ENCODE results near the gene TIGIT. TPM values are rescaled to one million over a fixed set of nuclear protein-coding genes. Genes with fewer than 3 reads are reported as not detected.
"Not testable (repeated sequence)": the region's sequence is repeated elsewhere in the genome, so short reads cannot be mapped to it uniquely, and the experiment has no call there.

Gene TIGIT
- total RNA-seq (10 to 100 TPM; 11.6 to 13.3 TPM), total RNA-seq (36.3 to 146 reads per million in 2 donors)

GRCh38 chr3:114293838-114294535 is at the start of gene TIGIT:
Gene TIGIT (plus strand): TSS chr3:114294028. CDS start chr3:114294062, 34 bp downstream.
- peaks cover 3% of the 10 kb centered on the region for H3K36me3 Mint-ChIP-seq (ENCODE audit: low read depth)

GRCh38 chr3:114252954-114253353 is 40.9 kb upstream of the TIGIT start:
- H3K9me3 ChIP-seq (ENCODE audit: control insufficient read depth, low read length, poor library complexity, severe bottlenecking): no peaks in the 10 kb centered on the region
- peak overlapping the region; percentile 16 for H3K27ac Mint-ChIP-seq
- peaks cover 9% of the 10 kb centered on the region for H3K4me1 Mint-ChIP-seq
- ATAC-seq (no peak), DNase-seq (no peak)
- no peaks in the 10 kb centered on the region for H3K27me3 Mint-ChIP-seq
- no peaks in the 10 kb centered on the region for H3K36me3 Mint-ChIP-seq (ENCODE audit: low read depth)
- no peak overlapping the region for H3K4me3 Mint-ChIP-seq

More at GRCh38 chr3:114293838-114294535, at the start of gene TIGIT:
- Mint-ChIP-seq H3K27ac (peak within 1 kb of the TSS; percentile 94), H3K4me1 (peaks cover 29% of the 10 kb centered on the region), H3K4me3 (peak within 1 kb of the TSS; percentile 82), H3K27me3 (no peaks in the 10 kb centered on the region)
- no peak for ATAC-seq
- DNase-seq: no peak
- no peaks in the 10 kb centered on the region for H3K9me3 ChIP-seq (ENCODE audit: control insufficient read depth, low read length, poor library complexity, severe bottlenecking)

GRCh38 chr3:114253505-114253904 is 40.3 kb upstream of the TIGIT start:
- Mint-ChIP-seq H3K4me3 (no peak overlapping the region), H3K4me1 (peaks cover 9% of the 10 kb centered on the region), H3K27me3 (no peaks in the 10 kb centered on the region), H3K27ac (peak overlapping the region; percentile 16), H3K36me3 (ENCODE audit: low read depth) (no peaks in the 10 kb centered on the region)
- ATAC-seq (no peak), DNase-seq (no peak)
- H3K9me3 ChIP-seq (ENCODE audit: control insufficient read depth, low read length, poor library complexity, severe bottlenecking): no peaks in the 10 kb centered on the region

GRCh38 chr3:114259566-114259965 is 34.3 kb upstream of the TIGIT start:
- Mint-ChIP-seq H3K4me3 (no peak overlapping the region), H3K27me3 (no peaks in the 10 kb centered on the region), H3K4me1 (peaks cover 2% of the 10 kb centered on the region), H3K36me3 (ENCODE audit: low read depth) (no peaks in the 10 kb centered on the region), H3K27ac (no peak overlapping the region)
- ATAC-seq (no peak), DNase-seq (no peak)
- H3K9me3 ChIP-seq (ENCODE audit: control insufficient read depth, low read length, poor library complexity, severe bottlenecking): no peaks in the 10 kb centered on the region

GRCh38 chr3:114260152-114260551 is 33.7 kb upstream of the TIGIT start:
- no peak for ATAC-seq
- Mint-ChIP-seq H3K27me3 (no peaks in the 10 kb centered on the region), H3K36me3 (ENCODE audit: low read depth) (no peaks in the 10 kb centered on the region), H3K4me3 (no peak overlapping the region), H3K4me1 (peaks cover 2% of the 10 kb centered on the region), H3K27ac (no peak overlapping the region)
- no peaks in the 10 kb centered on the region for H3K9me3 ChIP-seq (ENCODE audit: control insufficient read depth, low read length, poor library complexity, severe bottlenecking)
- DNase-seq: no peak

GRCh38 chr3:114270019-114270418 is 23.8 kb upstream of the TIGIT start:
- H3K27ac Mint-ChIP-seq: no peak overlapping the region
- H3K36me3 Mint-ChIP-seq (ENCODE audit: low read depth): no peaks in the 10 kb centered on the region

GRCh38 chr3:114272271-114272670 is 21.6 kb upstream of the TIGIT start:
- no peak overlapping the region for H3K4me3 Mint-ChIP-seq
- H3K27me3 Mint-ChIP-seq: no peaks in the 10 kb centered on the region
- H3K4me1 Mint-ChIP-seq: no peaks in the 10 kb centered on the region
- DNase-seq: no peak
- ATAC-seq: no peak
- H3K27ac Mint-ChIP-seq: no peak overlapping the region
- H3K9me3 ChIP-seq (ENCODE audit: control insufficient read depth, low read length, poor library complexity, severe bottlenecking): no peaks in the 10 kb centered on the region
- no peaks in the 10 kb centered on the region for H3K36me3 Mint-ChIP-seq (ENCODE audit: low read depth)

More at GRCh38 chr3:114270019-114270418, 23.8 kb upstream of the TIGIT start:
- no peak overlapping the region for H3K4me3 Mint-ChIP-seq
- no peak for ATAC-seq
- no peaks in the 10 kb centered on the region for H3K4me1 Mint-ChIP-seq
- no peak for DNase-seq
- H3K9me3 ChIP-seq (ENCODE audit: control insufficient read depth, low read length, poor library complexity, severe bottlenecking): no peaks in the 10 kb centered on the region
- H3K27me3 Mint-ChIP-seq: no peaks in the 10 kb centered on the region

- Mint-ChIP-seq H3K27ac (no peak overlapping the region), H3K27me3 (no peaks in the 10 kb centered on the region), H3K4me3 (no peak overlapping the region), H3K36me3 (ENCODE audit: low read depth) (no peaks in the 10 kb centered on the region), H3K4me1 (no peaks in the 10 kb centered on the region)
- H3K9me3 ChIP-seq (ENCODE audit: control insufficient read depth, low read length, poor library complexity, severe bottlenecking): no peaks in the 10 kb centered on the region
- ATAC-seq (no peak), DNase-seq (no peak)
These were observed 18.9 kb upstream of the TIGIT start for GRCh38 chr3:114274929-114275328.

GRCh38 chr3:114276856-114277255 is 17.0 kb upstream of the TIGIT start:
- H3K36me3 Mint-ChIP-seq (ENCODE audit: low read depth); H3K27me3 Mint-ChIP-seq; H3K27ac Mint-ChIP-seq; DNase-seq; H3K9me3 ChIP-seq (ENCODE audit: control insufficient read depth, low read length, poor library complexity, severe bottlenecking); H3K4me1 Mint-ChIP-seq; H3K4me3 Mint-ChIP-seq; ATAC-seq: not testable (repeated sequence)

GRCh38 chr3:114284644-114285043 is 9.2 kb upstream of the TIGIT start:
- no peaks in the 10 kb centered on the region for H3K27me3 Mint-ChIP-seq
- ATAC-seq: no peak
- H3K4me3 Mint-ChIP-seq: no peak overlapping the region
- peak overlapping the region; percentile 94 for H3K27ac Mint-ChIP-seq
- DNase-seq: no peak
- H3K9me3 ChIP-seq (ENCODE audit: control insufficient read depth, low read length, poor library complexity, severe bottlenecking): no peaks in the 10 kb centered on the region
- H3K36me3 Mint-ChIP-seq (ENCODE audit: low read depth): no peaks in the 10 kb centered on the region
- H3K4me1 Mint-ChIP-seq: peaks cover 12% of the 10 kb centered on the region

- no peaks in the 10 kb centered on the region for H3K36me3 Mint-ChIP-seq (ENCODE audit: low read depth)
- peaks cover 17% of the 10 kb centered on the region for H3K4me1 Mint-ChIP-seq
- ATAC-seq (peak; percentile 92), DNase-seq (no peak)
- H3K9me3 ChIP-seq (ENCODE audit: control insufficient read depth, low read length, poor library complexity, severe bottlenecking): no peaks in the 10 kb centered on the region
- H3K27me3 Mint-ChIP-seq: no peaks in the 10 kb centered on the region
- H3K27ac Mint-ChIP-seq: peak overlapping the region; percentile 94
- H3K4me3 Mint-ChIP-seq: peak overlapping the region; percentile 80
These were observed 8.1 kb upstream of the TIGIT start for GRCh38 chr3:114285648-114286230.

GRCh38 chr3:114286266-114286665 is 7.6 kb upstream of the TIGIT start:
- Mint-ChIP-seq H3K4me3 (peak overlapping the region; percentile 80), H3K4me1 (peaks cover 22% of the 10 kb centered on the region), H3K27me3 (no peaks in the 10 kb centered on the region), H3K36me3 (ENCODE audit: low read depth) (no peaks in the 10 kb centered on the region), H3K27ac (peak overlapping the region; percentile 94)
- H3K9me3 ChIP-seq (ENCODE audit: control insufficient read depth, low read length, poor library complexity, severe bottlenecking): no peaks in the 10 kb centered on the region
- no peak for ATAC-seq
- DNase-seq: no peak

GRCh38 chr3:114290911-114291901 is 2.6 kb upstream of the TIGIT start:
- Mint-ChIP-seq H3K4me3 (peak overlapping the region; percentile 84), H3K4me1 (peaks cover 27% of the 10 kb centered on the region), H3K27me3 (no peaks in the 10 kb centered on the region), H3K27ac (peak overlapping the region; percentile 94), H3K36me3 (ENCODE audit: low read depth) (no peaks in the 10 kb centered on the region)
- ATAC-seq (peak; percentile 90), DNase-seq (peak; percentile 76 to 96 (median 77))
- no peaks in the 10 kb centered on the region for H3K9me3 ChIP-seq (ENCODE audit: control insufficient read depth, low read length, poor library complexity, severe bottlenecking)

Measured in T-helper 17 cell (primary cell).